Left ventricle myocardium superior (tissue), 1 donor: ENCODE measurements around the gene EVPL. TPM values are rescaled to one million over a fixed set of nuclear protein-coding genes. Genes with fewer than 3 reads are reported as not detected.
"Not testable (repeated sequence)": the region's sequence is repeated elsewhere in the genome, so short reads cannot be mapped to it uniquely, and the experiment has no call there.

Experiments
- ATAC-seq: fragments of 200-7000 bp; cut with Tn5 transposase; one replicate; pipeline ENCODE4 v1.9.1; 2020; ENCODE audit warnings: mild to moderate bottlenecking, moderate library complexity
- DNase-seq: peaks from one replicate; pipeline ENCODE4 v3.0.0-alpha.2; 2020
- intact Hi-C: fragments of 100-400 bp; cut with micrococcal nuclease; formaldehyde crosslinking; loops from one replicate; pipeline ENCODE4 v1.11.0; 2022
- total RNA-seq: library from RNA; stranded (reverse); fragmentation: NEBNext Ultra II Directional; extraction: Animal tissue kit (Norgen Biotek cat#: 25700); gene quantifications from one replicate; pipeline ENCODE4 v1.2.1, GENCODE V29; 2021
- donor health status: DM: no; HTN: yes; CAD: no; lungs with severe emphysema.

Gene EVPL
- total RNA-seq, 1 donor from 2014 or later: 0.07 TPM

DNA sequence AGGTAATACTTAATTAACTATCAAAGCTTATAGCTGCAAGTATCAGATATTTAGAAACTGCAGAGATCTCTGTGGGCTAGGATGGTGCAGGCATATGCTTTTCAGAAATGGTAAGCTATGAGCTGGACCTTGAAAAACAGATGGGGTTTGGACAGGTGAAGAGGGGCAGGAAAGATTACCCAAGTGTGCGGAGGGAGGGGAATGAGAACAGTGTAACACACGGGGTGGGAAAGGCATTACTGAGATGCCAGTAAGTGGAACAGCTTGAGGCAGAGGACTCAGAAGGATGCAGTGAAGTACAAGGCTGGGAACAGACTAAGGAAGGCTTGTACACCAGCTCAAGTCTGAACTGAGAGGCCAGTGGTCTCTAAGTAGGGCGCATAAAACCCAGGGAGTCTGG, 22.1 kb upstream of the EVPL start:
- DNase-seq (no peak), ATAC-seq (no peak)
- intact Hi-C loops: no loop called here

DNA sequence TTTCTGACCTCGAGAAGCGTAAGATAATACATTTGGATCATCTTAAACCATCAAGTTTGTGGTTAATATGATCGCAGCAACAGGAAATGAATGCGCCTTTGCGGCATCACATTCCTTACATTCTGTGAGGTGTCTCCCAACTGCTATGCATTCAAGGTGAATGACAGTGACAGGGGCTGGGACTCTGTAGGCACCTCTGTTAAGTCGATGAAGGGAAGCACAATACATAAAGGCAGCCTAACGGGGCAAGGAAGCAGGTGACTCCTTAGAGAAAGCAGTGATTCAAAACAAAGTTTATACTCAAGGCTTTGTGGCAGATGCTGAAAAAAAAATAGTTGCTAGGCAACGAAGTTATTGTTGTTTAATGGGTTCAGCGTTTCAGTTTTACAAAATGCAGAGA, 21.6 kb upstream of the EVPL start:
- DNase-seq (no peak), ATAC-seq (no peak)
- intact Hi-C loops: no loop called here

DNA sequence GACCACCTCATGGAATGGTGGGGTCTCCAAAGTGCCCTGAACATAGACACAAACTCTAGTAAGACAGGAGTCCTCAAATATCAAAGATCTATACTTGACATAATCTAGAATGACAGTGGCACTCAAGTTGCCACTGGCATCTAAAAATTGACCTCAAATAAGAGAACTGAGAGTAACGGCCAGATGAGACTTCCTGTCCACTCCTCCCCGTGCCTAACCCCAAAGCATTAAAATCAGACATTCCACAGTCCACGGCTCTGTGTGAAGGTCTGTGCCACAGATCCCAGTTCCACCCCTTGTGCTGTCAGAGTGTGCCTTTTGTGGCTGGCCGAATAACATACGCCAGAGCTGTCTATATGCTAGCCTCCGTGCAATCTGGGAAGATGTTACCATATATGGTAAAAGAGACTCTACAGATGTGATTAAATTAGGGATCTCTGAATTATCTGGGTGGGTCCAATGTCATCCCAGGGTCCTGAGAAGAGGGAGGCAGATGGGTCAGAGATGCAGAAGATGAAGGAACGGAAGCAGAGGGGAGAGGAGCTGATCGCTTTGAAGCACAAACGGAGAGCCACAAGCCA, 21.0 kb upstream of the EVPL start:
- intact Hi-C loops: no loop called here
- ATAC-seq (no peak), DNase-seq (no peak)

DNA sequence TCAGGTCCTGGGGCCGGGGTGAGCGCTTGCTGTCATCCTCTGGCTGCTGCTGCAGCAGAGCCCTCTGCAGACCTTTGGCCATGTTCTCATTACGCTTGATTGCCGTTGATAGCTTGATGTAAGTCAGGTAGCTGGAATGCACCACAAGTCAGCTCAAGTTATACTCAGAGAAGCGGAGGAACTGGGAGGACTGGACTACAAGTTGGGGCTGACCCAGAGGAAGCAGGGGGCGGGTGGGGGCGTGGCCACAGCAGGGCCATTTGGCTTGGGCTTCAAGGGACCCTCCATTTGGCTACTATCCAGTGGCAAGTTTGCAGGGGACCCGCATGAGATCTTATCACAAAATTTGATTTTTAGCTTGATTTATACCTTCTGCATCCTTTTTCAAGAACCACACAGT, 19.0 kb upstream of the EVPL start:
- DNase-seq (no peak), ATAC-seq (no peak)
- intact Hi-C loops: no loop called here

DNA sequence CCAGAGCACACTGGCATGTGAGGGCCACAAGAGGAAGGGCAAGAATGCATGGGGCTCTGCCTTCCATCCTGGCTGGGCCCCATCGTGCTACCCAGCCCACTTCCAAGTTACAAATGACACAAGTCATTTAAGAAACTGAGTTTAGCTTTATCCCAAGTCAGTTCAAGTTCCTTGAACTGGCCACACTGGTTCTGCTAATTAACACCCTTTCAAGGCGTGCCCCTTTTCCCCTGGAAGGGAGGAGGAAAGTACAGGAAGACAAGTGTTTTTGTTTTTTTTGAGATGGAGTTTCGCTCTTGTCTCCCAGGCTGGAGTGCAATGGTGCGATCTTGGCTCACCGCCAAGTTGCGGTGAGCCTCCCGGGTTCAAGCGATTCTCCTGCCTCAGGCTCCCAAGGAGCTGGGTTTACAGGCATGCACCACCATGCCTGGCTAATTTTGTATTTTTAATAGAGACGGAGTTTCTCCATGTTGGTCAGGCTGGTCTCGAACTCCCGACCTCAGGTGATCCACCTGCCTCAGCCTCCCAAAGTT, 17.4 kb upstream of the EVPL start:
- intact Hi-C loops, DNase-seq, ATAC-seq: not testable (repeated sequence)

DNA sequence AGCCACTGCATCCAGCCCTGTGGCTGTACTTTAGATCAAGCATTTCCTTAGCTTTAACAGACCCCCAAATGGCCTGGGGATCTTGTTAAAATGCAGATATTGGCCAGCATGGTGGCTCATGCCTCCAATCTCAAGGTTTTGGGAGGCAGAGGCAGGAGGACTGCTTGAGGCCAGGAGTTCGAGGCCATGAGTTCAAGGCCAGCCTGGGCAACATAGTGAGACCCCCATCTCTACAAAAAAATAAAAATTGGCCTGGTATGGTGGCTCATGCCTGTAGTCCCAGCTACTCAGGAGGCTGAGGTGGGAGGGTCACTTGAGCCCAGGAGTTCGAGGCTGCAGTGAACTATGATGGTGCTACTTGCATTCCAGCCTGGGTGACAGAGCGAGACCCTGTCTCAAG, 15.8 kb upstream of the EVPL start:
- ATAC-seq, intact Hi-C loops, DNase-seq: not testable (repeated sequence)

DNA sequence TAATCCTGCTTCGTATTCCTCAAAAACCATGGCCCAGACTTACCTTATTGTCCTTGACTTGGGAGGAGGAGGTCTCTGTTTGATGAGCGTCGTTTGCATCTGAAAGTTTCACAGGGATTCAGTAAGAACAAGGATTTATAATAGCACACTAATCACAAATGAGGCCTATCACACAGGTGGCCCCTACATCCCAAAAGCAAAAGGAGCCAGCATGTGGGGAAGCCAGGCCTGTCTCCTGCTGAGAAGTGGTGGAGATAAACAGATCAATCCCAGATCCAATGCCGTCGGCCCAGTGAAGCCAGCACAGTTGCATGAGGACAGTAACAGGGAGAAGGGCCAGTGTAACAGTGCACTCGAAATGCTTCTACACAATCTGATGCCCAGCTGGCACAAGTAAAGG, 13.3 kb upstream of the EVPL start:
- ATAC-seq: no peak
- DNase-seq: no peak
- intact Hi-C loops: no loop called here

DNA sequence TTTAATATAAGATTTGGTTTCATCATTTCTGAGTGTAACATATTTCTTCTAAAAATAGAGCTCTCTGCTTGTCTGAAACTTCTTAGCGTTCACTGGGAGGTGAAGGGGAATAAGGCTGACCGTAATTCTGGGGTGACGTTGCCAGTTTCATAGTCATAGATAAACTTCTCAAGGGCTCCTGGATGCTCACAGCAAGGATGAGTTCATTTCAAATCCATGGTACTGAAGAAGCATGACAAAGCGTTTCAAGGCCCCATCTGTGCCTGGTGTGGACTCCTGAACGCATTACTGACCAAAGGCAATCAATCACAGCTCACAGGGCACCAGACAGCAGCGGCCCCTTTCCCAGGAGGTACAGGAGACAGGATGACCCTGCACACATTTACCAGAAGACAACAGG, 12.0 kb upstream of the EVPL start:
- intact Hi-C loops: no loop called here
- no peak for ATAC-seq
- no peak for DNase-seq

DNA sequence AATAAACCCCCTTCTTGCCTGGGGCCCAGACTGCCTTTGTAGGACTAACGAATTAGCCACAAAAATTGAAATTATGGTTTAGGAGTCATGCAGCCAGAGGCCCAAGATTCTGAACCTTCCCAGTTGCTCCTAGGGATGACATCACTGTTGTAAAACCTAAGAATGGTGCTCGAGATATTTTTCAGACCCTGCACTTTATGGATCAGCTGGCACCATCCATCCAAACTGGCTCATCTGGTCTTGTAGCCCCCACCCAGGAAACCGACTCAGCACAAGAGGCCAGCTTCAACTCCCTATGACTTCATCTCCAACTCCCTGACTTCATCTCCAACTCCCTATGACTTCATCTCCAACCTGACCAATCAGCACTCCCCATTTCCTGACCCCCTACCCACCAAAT, 10.9 kb upstream of the EVPL start:
- ATAC-seq (no peak), DNase-seq (no peak)
- intact Hi-C loops: no loop called here

DNA sequence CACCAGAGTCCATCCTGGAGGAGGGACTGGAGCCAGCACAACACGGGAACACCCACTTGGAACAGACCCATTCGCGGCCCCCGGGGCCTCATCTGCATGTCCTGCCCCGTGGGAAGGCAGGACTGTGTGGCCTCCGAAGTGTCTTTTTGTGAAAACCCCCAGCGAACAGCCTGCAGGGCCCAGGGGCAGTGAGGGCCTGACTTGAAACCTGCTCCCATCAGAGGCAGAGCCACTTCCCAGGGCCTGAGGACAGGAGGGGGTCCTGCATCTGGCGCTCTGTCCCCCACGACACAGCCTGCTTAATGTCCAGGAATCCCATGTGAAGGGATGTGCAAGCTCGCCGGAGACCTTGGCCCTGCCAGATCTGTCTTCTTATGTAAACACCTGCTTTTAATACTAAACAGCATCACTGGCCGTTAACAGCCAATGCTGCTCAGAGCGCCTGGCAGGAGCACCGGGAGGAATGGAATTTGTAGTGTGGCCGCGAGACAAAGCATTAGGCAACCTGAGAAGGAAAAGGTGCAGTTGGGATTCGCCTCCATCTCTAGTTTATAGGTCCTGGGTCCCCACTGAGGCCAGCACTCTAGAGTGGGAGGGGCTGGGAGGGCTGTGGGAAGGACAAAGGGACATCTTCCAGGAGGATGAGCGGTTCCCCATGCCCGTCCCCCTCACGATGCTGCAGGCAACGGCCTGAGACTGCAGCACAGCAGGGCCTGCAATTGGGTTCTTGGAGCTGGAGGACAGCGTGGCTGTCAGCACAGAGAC, 9.6 kb upstream of the EVPL start:
- ATAC-seq (peak; percentile 48), DNase-seq (no peak)
- intact Hi-C loops: no loop called here

DNA sequence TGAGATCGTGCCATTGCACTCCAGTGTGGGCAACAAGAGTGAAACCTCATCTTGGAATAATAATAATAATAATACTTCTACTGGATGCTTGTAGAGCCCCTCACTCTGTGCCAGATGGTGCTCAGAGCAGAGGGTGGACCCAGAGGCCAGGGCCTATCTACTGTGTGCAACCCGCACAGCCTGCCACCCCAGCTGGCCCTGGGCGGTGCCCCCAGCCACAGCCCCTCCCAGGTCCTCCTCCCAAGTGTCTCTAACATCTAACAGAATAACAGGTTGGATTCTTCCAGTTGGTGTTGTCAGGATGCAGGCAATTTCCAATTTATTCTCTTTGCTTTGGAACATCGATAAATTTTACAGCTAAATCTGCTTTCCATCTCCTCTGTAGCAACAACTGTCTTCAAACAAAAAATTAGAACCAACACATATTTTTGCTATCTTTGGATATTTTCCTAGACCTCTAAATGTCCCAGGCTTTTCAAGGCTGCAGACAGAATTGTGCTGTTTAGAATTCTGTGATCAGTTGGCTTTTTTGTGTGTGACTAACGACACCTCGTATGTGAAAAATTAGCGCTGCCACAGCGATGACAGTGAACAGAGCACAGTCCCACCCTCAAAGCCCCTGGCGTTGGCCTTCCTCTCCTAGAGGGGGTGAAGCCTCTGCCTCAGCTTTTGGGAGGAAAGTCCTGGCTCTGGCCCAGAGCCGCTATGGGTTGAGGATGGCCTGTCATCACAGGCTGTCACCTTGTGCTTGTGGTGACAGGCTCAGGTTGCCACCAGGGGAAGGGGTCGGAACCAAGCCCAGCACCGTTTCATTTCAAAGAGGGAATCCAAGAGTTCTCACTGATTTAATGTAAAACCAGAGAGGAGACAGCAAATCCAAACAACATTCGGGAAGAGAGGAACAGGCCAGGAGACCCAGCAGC, 7.6 kb upstream of the EVPL start:
- intact Hi-C loops: no loop called here
- DNase-seq (peak; percentile 10), ATAC-seq (no peak)

DNA sequence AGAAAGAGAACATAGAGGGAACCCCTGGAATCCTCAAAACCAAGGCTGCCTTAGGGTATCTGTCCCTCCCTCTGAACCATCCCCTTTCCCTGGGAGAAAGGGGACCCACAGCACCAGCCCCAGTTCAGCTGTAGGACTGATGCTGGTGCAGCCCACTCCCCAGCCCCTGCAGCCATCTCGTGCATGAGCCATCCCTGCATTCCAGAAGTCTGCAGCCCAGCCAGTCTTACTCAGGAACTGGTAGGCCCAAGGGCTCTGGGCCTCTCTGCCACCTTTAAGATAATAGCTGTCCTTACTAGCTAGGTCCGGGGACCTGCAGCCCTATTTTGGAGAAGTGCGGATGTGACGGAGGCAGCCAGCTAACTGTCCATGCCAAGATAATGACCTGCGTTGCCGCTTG, 6.0 kb upstream of the EVPL start:
- DNase-seq (peak; percentile 4), ATAC-seq (no peak)
- intact Hi-C loops: no loop called here

DNA sequence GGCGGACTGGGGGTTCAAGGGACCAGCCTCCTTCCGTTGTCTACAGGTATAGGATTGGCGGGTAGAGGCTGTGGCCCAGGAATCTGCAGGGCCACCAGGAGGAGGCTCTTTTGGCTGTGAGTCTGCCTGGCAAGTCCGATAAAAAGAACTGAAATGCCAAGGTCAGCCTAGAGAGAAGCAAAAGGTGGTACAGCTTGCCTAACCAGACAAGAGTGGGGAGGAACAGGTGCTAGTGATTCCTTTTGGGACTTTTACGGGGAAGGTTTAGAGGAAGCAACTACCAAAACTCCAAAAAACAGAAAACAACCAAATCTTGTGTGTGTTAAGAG, 5.6 kb upstream of the EVPL start:
- DNase-seq: no peak
- intact Hi-C loops: no loop called here
- ATAC-seq: no peak

DNA sequence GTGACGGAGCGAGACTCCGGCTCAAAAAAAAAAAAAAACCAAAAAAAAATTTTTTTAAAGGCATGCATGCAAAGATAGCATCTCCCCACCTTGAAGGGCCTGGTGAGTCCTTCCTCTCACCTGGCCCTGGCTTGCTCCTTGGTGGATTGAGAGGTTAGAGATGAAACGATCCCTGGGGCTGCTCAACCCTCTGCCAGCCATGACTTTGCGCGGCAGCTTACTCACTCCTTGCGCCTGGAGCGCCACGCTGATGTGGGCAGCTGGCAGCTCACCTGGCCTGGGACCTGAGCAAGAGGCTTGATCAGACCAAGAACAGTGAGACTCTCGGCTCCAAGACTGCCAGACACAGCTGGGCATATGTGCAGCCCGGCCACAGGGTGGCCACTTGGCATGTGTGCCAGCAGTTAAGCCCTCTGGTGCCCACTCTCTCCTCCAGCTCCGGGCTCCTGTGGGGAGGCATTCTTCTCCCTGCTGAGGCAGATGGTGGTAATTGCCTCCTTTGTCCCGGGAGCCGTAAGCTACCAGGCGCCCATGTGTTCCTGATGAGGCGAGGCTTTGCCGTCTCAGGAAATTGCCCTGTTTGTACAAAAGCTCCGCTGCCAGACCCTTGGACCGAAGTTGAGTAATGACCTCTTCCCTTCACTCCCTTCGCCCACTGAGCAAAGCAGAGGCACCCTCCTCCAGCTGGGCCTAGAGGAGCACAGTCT, 5.1 kb upstream of the EVPL start:
- no peak for ATAC-seq
- intact Hi-C loops: no loop called here

DNA sequence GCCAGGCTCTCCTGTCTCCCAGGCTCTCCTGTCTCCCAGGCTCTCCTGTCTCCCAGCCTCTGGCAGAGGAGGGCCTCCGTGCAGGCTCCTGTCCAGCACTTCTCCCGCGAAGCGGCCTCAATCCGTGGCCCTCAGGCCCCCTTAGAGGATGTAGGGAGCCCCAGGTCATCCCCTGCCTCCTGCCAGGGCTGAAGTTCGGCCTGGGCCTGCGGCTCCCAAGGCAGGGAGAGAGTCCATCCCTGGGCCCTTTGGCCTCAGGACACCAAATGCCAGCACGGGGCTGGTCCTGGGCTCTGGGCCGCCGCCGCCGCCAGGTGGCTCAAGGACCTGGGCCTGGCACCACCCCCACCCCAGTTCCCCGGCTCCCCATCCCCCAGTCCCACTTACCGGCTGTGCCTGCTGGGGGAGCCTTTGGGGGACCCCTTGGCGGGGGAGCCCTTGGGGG, 370 bp downstream of the EVPL start:
- intact Hi-C loops: no loop called here

More for the DNA sequence above, 5.1 kb upstream of the EVPL start:
- peak; percentile 17 for DNase-seq

DNA sequence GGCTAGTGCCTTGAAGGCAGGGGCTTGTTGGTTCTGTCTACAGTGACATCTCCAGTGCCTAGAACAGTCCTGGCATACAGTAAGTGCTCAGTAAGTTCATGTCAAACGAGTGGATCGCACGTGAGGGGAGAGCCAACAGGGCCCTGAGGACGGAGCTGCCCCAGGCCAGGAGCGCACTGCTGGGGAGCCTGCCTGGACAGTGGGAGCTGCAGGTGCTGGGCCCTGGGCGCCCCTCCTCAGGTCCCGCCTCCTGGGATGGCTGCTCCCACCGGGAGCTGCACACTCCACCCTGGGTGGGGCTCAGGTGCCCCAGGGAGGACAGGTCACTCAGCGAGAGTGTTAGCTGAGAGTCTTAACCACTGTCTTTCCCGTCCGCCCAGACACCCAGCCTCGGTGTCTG, 1.8 kb downstream of the EVPL start:
- ATAC-seq (no peak), DNase-seq (no peak)
- intact Hi-C loops: no loop called here

More for the DNA sequence above, 370 bp downstream of the EVPL start:
- DNase-seq: no peak
- ATAC-seq: no peak

DNA sequence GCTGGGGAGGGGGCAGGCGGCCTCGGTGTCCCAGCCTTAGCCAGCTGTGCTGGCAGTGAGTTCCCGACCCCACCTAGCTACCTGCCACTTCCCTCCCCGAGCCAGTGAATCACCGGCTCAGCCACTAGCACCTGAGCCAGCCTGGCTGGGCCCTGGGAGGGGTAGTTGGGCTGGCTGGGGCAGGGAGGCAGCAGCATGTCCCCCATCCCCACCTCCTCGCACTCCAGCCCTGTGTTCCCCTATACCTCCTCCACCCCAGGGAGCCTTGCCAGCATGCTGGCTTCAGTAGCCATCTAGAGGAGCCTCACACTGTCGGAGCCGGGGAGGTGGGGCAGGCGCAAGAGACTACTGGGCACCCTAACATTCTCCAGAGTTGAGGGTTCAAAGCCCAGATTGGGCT, 2.8 kb downstream of the EVPL start:
- ATAC-seq: no peak
- no peak for DNase-seq
- intact Hi-C loops: no loop called here

DNA sequence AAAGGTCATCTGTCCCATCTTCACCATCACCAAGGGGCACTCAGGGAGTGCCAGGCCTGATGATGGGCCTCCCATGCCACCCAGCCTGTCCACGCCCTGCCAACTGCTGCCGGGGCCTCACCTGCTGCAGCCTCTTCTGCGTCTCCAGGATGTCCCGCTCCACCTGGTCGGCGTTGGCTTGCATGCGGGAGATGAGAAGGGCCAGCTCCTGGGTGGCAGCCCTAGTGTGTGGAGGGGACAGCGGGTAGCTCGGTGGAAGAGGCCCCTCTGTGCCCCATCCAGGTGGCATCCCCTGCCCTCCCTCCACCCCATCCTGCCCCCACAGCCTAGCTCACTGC, 3.2 kb downstream of the EVPL start:
- no peak for DNase-seq
- intact Hi-C loops: no loop called here
- ATAC-seq: no peak
